Mesenchymal stem cell (in vitro differentiated cells and primary cell): Measurements from ENCODE around the gene ARID1B.
A peak's percentile ranks its signal among the peaks of the same experiment; 100 is the strongest.

Experiments used
- DNase-seq: peaks from one replicate; pipeline ENCODE4 v3.0.0-alpha.2; 2013
- H2AFZ ChIP-seq: one replicate; pipeline ENCODE4 v1.6.1; 2013; ENCODE audit warnings: low read depth, mild to moderate bottlenecking, control low read depth, inconsistent platforms, low read length, moderate library complexity
- H2AK5ac ChIP-seq: 2 replicates; pipeline ENCODE4 v1.6.1; 2013; ENCODE audit warnings: low read length, moderate library complexity, mild to moderate bottlenecking, inconsistent platforms; ENCODE audit not compliant: severe bottlenecking
- H2BK120ac ChIP-seq: one replicate; pipeline ENCODE4 v1.6.1; 2013; ENCODE audit warnings: low read depth, mild to moderate bottlenecking, inconsistent platforms, low read length, moderate library complexity
- H2BK12ac ChIP-seq, 2 experiments: one replicate each; pipeline ENCODE4 v1.6.1; 2013; ENCODE audit warnings: inconsistent platforms in 2 of 2, low read length in 2 of 2, mild to moderate bottlenecking in 2 of 2, moderate library complexity in 2 of 2, control low read depth in 1 of 2
- H2BK15ac ChIP-seq: one replicate; pipeline ENCODE4 v1.6.1; 2013; ENCODE audit warnings: mild to moderate bottlenecking, low read depth, inconsistent platforms; ENCODE audit not compliant: poor library complexity, severe bottlenecking
- H2BK5ac ChIP-seq: 2 replicates; pipeline ENCODE4 v1.6.1; 2013; ENCODE audit warnings: low read depth, mild to moderate bottlenecking, low read length, control low read depth, inconsistent platforms; ENCODE audit not compliant: poor library complexity, severe bottlenecking
- H3K14ac ChIP-seq, 2 experiments: one replicate each; pipeline ENCODE4 v1.6.1; 2013; ENCODE audit warnings: inconsistent platforms in 2 of 2, low read length in 2 of 2, control low read depth in 1 of 2, mild to moderate bottlenecking in 1 of 2, moderate library complexity in 1 of 2
- H3K18ac ChIP-seq, 2 experiments: one replicate each; pipeline ENCODE4 v1.6.1; 2013; ENCODE audit warnings: inconsistent platforms in 2 of 2, low read length in 2 of 2, control low read depth in 1 of 2, low read depth in 1 of 2, mild to moderate bottlenecking in 1 of 2
- H3K23ac ChIP-seq, 2 experiments: one replicate each; pipeline ENCODE4 v1.6.1; 2013; ENCODE audit warnings: inconsistent platforms in 2 of 2, low read length in 2 of 2, mild to moderate bottlenecking in 2 of 2, moderate library complexity in 2 of 2, control low read depth in 1 of 2
- H3K27ac ChIP-seq: 2 replicates; pipeline ENCODE4 v1.5.1; 2013; ENCODE audit warnings: mild to moderate bottlenecking, moderate library complexity, low read length, control low read depth, inconsistent platforms; ENCODE audit not compliant: poor library complexity, severe bottlenecking
- H3K27me3 ChIP-seq, 2 experiments: 2 replicates each; pipeline versions ENCODE4 v1.6.1 to v1.7.0; 2013; ENCODE audit warnings: low read length in 2 of 2, mild to moderate bottlenecking in 2 of 2, moderate library complexity in 2 of 2, control low read depth in 1 of 2, inconsistent platforms in 1 of 2; ENCODE audit not compliant: control insufficient read depth in 1 of 2, insufficient read depth in 1 of 2
- H3K36me3 ChIP-seq, 2 experiments: 2 replicates each; pipeline versions ENCODE4 v1.6.1 to v1.7.0; 2013; ENCODE audit warnings: low read length in 2 of 2, control low read depth in 1 of 2, inconsistent platforms in 1 of 2, low read depth in 1 of 2, mild to moderate bottlenecking in 1 of 2; ENCODE audit not compliant: insufficient read depth in 2 of 2, control insufficient read depth in 1 of 2
- H3K4ac ChIP-seq, 2 experiments: one replicate each; pipeline ENCODE4 v1.6.1; 2013; ENCODE audit warnings: inconsistent platforms in 2 of 2, low read length in 2 of 2, mild to moderate bottlenecking in 2 of 2, moderate library complexity in 2 of 2, control low read depth in 1 of 2, low read depth in 1 of 2
- H3K4me1 ChIP-seq: 2 replicates; pipeline ENCODE4 v1.6.1; 2013; ENCODE audit warnings: low read depth, low read length, control low read depth; ENCODE audit not compliant: control insufficient read depth, insufficient read depth
- H3K4me2 ChIP-seq: 2 replicates; pipeline ENCODE4 v1.6.1; 2013; ENCODE audit warnings: low read length, mild to moderate bottlenecking, inconsistent platforms; ENCODE audit not compliant: poor library complexity, severe bottlenecking
- H3K4me3 ChIP-seq, 2 experiments: 2 replicates each; pipeline versions ENCODE4 v1.5.1 to v1.7.0; 2013; ENCODE audit warnings: low read length in 2 of 2, mild to moderate bottlenecking in 2 of 2, control low read depth in 1 of 2, low read depth in 1 of 2; ENCODE audit not compliant: insufficient read depth in 1 of 2
- H3K79me1 ChIP-seq: replicated peaks from 2 replicates; pipeline ENCODE4 v1.6.1; 2013; ENCODE audit warnings: mild to moderate bottlenecking, control low read depth, low read length, inconsistent platforms; ENCODE audit not compliant: poor library complexity, severe bottlenecking
- H3K9ac ChIP-seq: 2 replicates; pipeline ENCODE4 v1.7.0; 2013; ENCODE audit warnings: mild to moderate bottlenecking, low read length, moderate library complexity
- H3K9me3 ChIP-seq: 2 replicates; pipeline ENCODE4 v1.7.0; 2013; ENCODE audit warnings: mild to moderate bottlenecking, low read length; ENCODE audit not compliant: control insufficient read depth
- H4K8ac ChIP-seq: one replicate; pipeline ENCODE4 v1.6.1; 2013; ENCODE audit warnings: inconsistent platforms, mild to moderate bottlenecking, low read length, moderate library complexity
- H4K91ac ChIP-seq: one replicate; pipeline ENCODE4 v1.6.1; 2013; ENCODE audit warnings: mild to moderate bottlenecking, low read length, inconsistent platforms
- WGBS: methylation state at CpG from one replicate; pipeline ENCODE4 v1.1.7; 2013; ENCODE audit warnings: mixed read lengths; 5-methylcytosine and 5-hydroxymethylcytosine counted together

Gene ARID1B

GRCh38 chr6:157045831-157046454, 268.8 kb downstream of the ARID1B start:
- no peak overlapping the region for H2BK12ac ChIP-seq
- H3K27ac ChIP-seq = no peak overlapping the region
- H2BK15ac ChIP-seq = no peak overlapping the region
- 31% methylated on average over 2 of the region's 2 CpGs for WGBS
- peaks cover 4 to 6% of the 10 kb centered on the region in 2 experiments for H3K36me3 ChIP-seq
- H2BK5ac ChIP-seq = no peak overlapping the region
- H3K18ac ChIP-seq = no peak overlapping the region
- H3K79me1 ChIP-seq = peaks cover 17% of the 10 kb centered on the region
- no peak overlapping the region for H3K14ac ChIP-seq
- no peaks in the 10 kb centered on the region for H3K27me3 ChIP-seq
- H4K8ac ChIP-seq = no peak overlapping the region
- peak overlapping the region; percentile 50 for H3K9ac ChIP-seq
- no peak overlapping the region for H4K91ac ChIP-seq
- H3K4me3 ChIP-seq = no peak overlapping the region
- H3K23ac ChIP-seq = no peak overlapping the region
- no peak overlapping the region for H3K4ac ChIP-seq
- no peaks in the 10 kb centered on the region for H3K9me3 ChIP-seq
- no peak overlapping the region for H3K4me2 ChIP-seq
- H2AFZ ChIP-seq = no peak overlapping the region
- no peak overlapping the region for H2BK120ac ChIP-seq
- peaks cover 2% of the 10 kb centered on the region for H3K4me1 ChIP-seq
- DNase-seq = peak; percentile 76
- no peak overlapping the region for H2AK5ac ChIP-seq

- Histone ChIP-seq H3K27ac (no peak overlapping the region), H3K18ac (no peak overlapping the region), H3K4me1 (peaks cover under 1% of the 10 kb centered on the region), H3K9ac (no peak overlapping the region), H3K27me3 (no peaks in the 10 kb centered on the region), H2AK5ac (no peak overlapping the region), H3K4ac (no peak overlapping the region), H3K14ac (no peak overlapping the region), H4K8ac (no peak overlapping the region), H3K79me1 (peaks cover 15% of the 10 kb centered on the region), H2BK120ac (no peak overlapping the region), H2BK5ac (no peak overlapping the region), H3K4me2 (no peak overlapping the region), H2BK12ac (no peak overlapping the region), H3K4me3 (no peak overlapping the region), H3K36me3 (peaks cover 2 to 3% of the 10 kb centered on the region in 2 experiments), H2BK15ac (no peak overlapping the region), H3K9me3 (no peaks in the 10 kb centered on the region), H3K23ac (no peak overlapping the region), H4K91ac (no peak overlapping the region), H2AFZ (no peak overlapping the region)
- no peak for DNase-seq
- no CpG with 5 or more reads among the region's 1 CpG for WGBS
Observed at GRCh38 chr6:157046776-157047175, 269.6 kb downstream of the ARID1B start.

- no peak overlapping the region for H3K23ac ChIP-seq
- no peak overlapping the region for H3K9ac ChIP-seq
- H3K27ac ChIP-seq = no peak overlapping the region
- no peak overlapping the region for H2AFZ ChIP-seq
- no peak overlapping the region for H3K18ac ChIP-seq
- no peaks in the 10 kb centered on the region for H3K27me3 ChIP-seq
- no peak overlapping the region for H2BK5ac ChIP-seq
- H2BK15ac ChIP-seq = no peak overlapping the region
- H3K14ac ChIP-seq = no peak overlapping the region
- H3K79me1 ChIP-seq = peaks cover 13% of the 10 kb centered on the region
- H3K4me1 ChIP-seq = no peaks in the 10 kb centered on the region
- DNase-seq = no peak
- H3K36me3 ChIP-seq = no peaks in the 10 kb centered on the region
- H2BK12ac ChIP-seq = no peak overlapping the region
- no peak overlapping the region for H3K4ac ChIP-seq
- no peak overlapping the region for H4K8ac ChIP-seq
- H3K4me3 ChIP-seq = no peak overlapping the region
- WGBS = 93% methylated on average over 4 of the region's 4 CpGs
- H2AK5ac ChIP-seq = no peak overlapping the region
- H3K9me3 ChIP-seq = no peaks in the 10 kb centered on the region
- H3K4me2 ChIP-seq = no peak overlapping the region
- H2BK120ac ChIP-seq = no peak overlapping the region
- H4K91ac ChIP-seq = no peak overlapping the region
Observed at GRCh38 chr6:157047328-157047727, 270.1 kb downstream of the ARID1B start.

- peaks cover 15% of the 10 kb centered on the region for H3K79me1 ChIP-seq
- H4K8ac ChIP-seq = no peak overlapping the region
- no peak overlapping the region for H2AK5ac ChIP-seq
- 100% methylated on average over 1 of the region's 2 CpGs for WGBS
- no peak overlapping the region for H3K4me3 ChIP-seq
- H3K27me3 ChIP-seq = no peaks in the 10 kb centered on the region
- H3K4me2 ChIP-seq = no peak overlapping the region
- no peak overlapping the region for H2AFZ ChIP-seq
- no peak overlapping the region for H3K18ac ChIP-seq
- H3K9me3 ChIP-seq = no peaks in the 10 kb centered on the region
- no peak overlapping the region for H3K14ac ChIP-seq
- H3K4ac ChIP-seq = no peak overlapping the region
- H2BK5ac ChIP-seq = no peak overlapping the region
- no peaks in the 10 kb centered on the region for H3K4me1 ChIP-seq
- H3K9ac ChIP-seq = no peak overlapping the region
- no peak overlapping the region for H3K27ac ChIP-seq
- H2BK12ac ChIP-seq = no peak overlapping the region
- no peak for DNase-seq
- no peak overlapping the region for H2BK120ac ChIP-seq
- H3K23ac ChIP-seq = no peak overlapping the region
- H3K36me3 ChIP-seq = no peaks in the 10 kb centered on the region
- H4K91ac ChIP-seq = no peak overlapping the region
- H2BK15ac ChIP-seq = no peak overlapping the region
Observed at GRCh38 chr6:157047951-157048350, 270.8 kb downstream of the ARID1B start.
